NCI-H128 (cell line): Measurements from ENCODE around the gene SLC16A12.
"Not testable (repeated sequence)": the region's sequence is repeated elsewhere in the genome, so short reads cannot be mapped to it uniquely, and the experiment has no call there.

ENCODE experiments used
- DNase-seq: peaks from one replicate; lab custom pipeline; 2025; ENCODE audit not compliant: unreplicated experiment; lab: John Stamatoyannopoulos, UW

The SLC16A12 gene

DNA sequence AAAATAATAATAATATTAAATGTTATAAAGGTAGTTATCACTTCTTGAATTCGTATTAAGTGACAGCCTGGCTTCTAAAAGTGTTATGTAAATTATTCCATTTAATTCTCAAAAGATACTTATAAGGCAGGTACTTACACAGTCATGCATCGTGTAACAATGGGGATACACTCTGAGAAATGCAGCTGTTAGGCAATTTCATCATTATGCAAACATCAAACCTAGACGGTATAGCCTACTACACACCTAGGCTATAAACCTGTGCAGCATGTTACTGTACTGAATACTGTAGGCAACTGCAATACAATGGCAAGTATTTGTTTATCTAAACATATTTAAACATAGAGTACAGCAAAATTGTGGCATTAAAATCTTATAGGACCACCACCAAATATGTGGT, 141.5 kb downstream of the SLC16A12 start:
- no peak for DNase-seq

DNA sequence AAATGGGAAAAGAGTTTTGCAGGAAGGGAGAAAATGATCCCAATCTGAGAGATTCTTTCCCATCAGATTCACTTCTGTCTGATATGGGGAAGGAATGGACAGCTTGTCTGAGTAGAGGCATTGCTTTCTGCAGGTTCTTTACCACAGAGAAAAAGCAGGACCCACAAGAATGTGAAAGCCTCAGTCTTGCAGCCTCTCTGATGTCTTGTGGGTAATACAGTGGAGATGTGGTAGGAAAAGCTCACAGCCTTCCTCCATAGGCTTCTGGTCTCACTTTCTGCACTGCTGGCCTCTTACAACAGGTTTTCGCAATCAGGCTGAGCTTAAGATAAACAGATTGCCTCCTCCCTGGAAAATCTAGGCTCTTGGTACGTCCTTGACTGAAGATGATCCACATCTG, 142.4 kb downstream of the SLC16A12 start:
- no peak for DNase-seq

DNA sequence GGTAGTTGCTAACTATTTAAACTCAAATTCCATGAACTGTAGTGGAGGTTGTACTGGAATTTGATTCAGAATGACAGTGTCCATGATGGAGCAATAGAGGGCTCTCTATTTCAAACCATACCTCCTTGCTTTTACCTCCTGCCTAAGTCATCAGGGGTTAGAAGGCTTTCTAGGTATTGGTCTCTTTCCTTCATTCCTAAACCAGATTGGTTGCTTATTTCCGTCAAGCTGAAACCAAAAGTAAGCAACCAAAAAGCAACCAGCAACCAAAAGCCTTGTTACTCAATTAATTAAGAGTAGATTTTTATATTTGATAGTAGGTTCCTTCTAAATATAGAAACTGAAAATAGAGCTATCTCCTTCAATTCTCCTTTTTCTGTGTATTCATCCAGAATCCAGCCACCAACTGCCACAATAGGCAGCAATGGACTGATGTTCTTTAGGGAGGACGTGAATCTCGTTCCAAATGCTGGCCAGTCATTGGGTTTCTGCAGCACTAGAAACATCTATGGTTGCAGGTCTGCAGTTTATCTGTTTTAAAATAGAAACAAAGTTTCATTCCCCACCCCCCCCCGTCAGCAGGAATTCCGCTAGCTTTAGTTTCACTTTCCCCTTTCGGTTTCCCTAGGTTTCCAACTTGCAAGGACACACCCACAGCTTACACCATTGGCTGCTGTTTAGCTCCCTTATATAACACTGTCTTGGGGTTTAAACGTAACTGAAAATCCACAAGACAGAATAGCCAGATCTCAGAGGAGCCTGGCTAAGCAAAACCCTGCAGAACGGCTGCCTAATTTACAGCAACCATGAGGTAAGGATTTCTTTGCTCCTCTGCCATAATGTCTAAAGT, 143.3 kb downstream of the SLC16A12 start, which contains the start of gene IFIT1:
TSS of gene IFIT1 (plus strand) at position 717 of the 850 bp plus-strand sequence. CDS start at position 807, 90 bp downstream.
- DNase-seq, result no peak

DNA sequence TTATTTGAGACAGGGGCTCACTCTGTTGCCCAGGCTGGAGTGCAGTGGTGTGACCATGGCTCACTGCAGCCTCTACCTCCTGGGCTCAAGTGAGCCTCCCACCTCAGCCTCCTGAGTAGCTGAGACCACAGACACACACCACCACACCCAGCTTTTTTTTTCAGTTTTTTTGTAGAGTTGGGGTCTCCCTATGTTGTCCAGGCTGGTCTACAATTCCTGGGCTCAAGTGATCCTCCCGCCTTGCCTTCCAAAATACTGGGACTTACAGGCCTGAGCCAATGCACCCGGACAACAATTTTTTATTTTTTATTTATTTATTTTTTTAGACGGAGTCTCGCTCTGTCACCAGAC, 144.2 kb downstream of the SLC16A12 start:
- not testable (repeated sequence) for DNase-seq

DNA sequence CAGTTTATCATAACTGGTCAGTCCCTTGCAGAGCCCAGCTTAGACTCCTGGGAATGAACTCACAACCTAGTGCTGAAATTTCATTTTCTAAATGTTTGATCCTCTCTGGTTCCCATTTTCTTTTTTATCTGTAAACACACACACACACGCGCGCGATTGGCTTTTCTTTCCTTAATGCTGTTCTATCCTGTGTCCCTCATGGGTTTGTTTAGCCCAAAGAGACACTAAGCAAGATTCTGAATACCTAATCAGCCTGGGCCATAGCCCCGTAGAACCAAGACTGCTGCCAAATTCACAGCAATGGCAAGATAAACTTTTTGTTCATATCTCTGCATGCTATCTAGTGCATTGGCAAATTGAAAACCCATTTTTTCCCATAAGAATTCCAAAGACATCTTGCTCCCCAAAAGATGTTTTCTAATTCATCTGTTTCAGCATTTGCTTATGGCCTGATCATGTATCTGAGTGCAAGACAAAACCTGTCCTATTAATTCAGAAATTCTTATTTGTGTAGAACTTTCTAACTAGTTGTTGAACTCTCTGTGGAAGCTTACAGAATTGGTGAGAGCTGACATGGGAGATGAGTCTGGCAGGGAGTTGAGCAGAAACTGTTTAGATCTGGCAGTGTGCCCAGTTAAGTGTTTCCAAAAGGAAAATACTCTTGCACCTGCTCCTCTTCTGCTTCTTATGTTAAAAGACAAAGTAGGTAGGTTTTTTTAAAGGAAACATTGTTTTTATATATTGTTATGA, 144.7 kb downstream of the SLC16A12 start:
- no peak for DNase-seq

DNA sequence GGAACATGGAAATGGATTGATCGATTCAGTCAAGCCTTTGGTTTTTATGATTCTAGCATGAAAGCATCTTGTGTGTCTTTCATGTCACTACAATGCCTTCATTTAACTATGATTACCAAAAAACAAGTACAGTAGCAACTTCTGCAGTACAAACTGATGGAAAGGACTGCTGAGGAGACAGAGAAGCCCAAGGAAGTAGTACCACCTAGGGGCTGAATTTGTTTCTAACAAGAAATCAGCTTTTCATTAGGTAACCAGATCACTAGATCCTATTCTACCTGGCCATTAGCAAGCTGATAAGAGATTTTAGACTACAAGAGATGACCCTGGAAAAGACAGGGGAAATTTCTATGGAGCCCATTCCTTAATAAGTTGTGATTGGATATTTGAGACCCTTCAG, 146.1 kb downstream of the SLC16A12 start:
- DNase-seq, result no peak

DNA sequence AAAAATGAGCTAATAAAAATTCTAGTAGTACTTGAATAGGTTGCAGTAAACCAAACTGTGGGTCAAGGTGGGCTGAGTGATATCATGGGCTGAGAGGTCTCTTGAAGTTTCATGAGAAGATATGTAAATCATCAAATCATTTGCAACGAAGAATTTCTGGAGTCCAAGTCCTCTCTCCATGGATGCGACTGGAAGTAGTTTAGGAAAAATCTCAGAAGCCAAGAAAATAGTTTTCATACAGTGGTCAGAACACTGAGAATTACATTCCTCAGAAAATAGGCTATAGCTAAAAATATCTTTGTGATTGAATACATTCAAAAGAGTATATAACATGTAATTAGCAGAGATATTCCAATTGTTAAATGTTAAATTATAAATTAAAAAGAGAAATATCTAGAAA, 146.6 kb downstream of the SLC16A12 start:
- no peak for DNase-seq

DNA sequence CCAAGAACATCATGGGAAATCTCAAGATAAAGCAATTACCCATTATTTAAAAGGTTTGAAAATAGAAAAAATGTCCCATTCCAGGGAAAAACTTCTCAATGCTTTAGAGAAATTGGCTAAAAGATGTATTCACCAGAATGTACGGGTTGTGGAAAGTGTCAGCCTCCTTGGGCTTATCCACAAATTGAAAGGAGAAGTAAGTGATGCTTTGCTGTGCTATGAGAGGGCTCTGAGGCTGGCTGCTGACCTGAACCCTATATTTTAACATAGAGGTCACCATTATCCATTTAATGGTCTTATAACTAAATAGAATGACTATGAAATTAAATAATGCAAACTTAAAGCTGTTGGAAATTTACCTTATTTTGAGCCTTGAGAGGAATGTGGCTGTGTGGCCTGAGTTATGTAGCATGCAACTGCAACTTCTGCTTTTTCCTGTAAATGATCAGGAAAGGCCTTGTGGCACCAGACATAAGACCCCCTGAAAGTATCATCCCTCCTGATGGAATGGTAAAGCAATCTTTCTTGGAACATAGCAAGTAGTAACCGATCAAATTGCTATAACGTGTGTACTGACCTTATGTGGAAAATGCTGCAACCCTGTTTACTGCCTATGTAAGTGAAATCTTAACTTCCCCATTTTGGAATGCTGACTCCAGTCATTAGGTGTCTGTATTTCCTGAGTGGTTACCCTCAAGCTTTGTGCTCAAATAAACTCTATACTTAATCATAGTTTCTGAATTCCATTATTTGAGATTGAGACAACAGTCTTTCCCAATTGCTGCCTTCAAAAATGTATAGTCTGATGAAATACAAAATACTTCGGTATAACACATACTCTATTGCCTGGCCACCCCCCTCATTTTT, 150.7 kb downstream of the SLC16A12 start:
- no peak for DNase-seq

DNA sequence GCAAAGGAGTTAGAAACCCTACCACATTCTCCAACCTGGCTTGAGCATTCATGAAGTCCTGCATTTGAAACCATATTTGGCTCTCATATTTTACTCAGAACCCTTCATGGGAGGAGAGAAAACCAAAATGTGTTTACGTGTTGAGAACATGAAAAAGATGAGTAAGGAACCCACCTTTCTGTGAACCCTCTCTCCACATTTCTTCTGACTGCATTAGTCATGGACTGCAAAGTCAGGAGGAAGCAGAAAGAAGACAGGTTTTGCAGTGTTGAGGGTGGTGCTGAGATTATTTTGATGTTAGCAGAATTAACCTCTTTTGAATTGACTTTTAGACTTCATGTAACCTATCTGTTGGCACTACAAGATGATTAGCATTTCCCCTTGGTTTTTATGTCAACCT, 152.6 kb downstream of the SLC16A12 start:
- DNase-seq, result no peak
